ENCODE data around the gene WWOX. TPM values are rescaled to one million over a fixed set of nuclear protein-coding genes. Genes with fewer than 3 reads are reported as not detected.

Gene WWOX
- total RNA-seq, 2 experiments from 2014 or later, result 20.2 to 21.4 TPM

DNA sequence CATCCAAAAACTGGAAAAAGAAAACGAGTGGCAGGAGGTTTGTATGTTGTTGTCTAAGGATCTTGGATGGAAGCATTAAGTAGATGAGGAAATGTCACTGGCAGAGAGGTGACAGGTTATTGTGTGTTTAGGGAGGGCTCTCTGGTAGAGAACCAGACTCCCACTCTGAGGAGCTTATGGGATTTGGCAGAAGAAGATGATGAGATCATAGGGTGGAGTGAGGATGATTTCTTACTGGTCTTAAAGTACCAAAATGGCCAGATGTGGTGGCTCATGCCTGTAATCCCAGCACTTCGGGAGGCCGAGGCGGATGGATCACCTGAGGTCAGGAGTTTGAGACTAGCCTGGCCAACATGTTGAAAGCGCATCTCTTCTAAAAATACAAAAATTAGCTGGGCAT lies 9.0 kb downstream of the WWOX start:
- intact Hi-C loops (cut with micrococcal nuclease), result no loop called here
- CTCF ChIA-PET, result interaction anchor here (1.3 kb wide), 1 partner anchor 9 kb away, joined by 3 read pairs; the partner anchor contains the start of gene WWOX

DNA sequence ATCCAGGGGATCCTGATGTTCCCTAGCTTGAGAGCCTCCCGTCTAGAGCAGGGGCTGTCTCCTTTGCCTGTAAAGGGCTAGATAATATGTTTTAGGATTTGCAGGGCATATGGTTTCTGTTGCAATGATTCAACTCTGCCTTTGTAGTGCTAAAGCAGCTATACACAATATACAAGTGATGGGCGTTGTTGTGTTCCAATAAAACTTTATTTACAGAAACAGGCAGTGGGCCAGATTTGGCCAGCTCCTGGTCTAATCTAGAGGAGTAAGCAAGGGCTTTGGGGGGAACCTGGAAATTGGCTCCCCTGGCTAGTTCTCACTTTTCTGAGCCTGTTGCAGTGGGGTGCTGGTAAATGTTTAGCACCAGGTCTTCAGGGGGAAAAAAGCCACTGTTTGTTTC lies 13.8 kb downstream of the WWOX start:
- Mint-ChIP-seq H3K36me3 (ENCODE audit: low read depth) (peaks cover 27% of the 10 kb centered on the region), H3K4me3 (no peak overlapping the region), H3K27ac (no peak overlapping the region), H3K4me1 (ENCODE audit: low read depth) (no peaks in the 10 kb centered on the region), H3K27me3 (ENCODE audit: low read depth) (no peaks in the 10 kb centered on the region), H3K9me3 (no peaks in the 10 kb centered on the region)
- CTCF ChIA-PET, result interaction anchor here (1.5 kb wide), 1 partner anchor 9 kb away, joined by 9 read pairs; no protein-coding TSS in a partner anchor
- DNase-seq, result no peak
- intact Hi-C loops (cut with micrococcal nuclease), result no loop called here

More for the DNA sequence above, 9.0 kb downstream of the WWOX start:
- Mint-ChIP-seq H3K4me1 (ENCODE audit: low read depth) (peaks cover 4% of the 10 kb centered on the region), H3K4me3 (no peak overlapping the region), H3K9me3 (no peaks in the 10 kb centered on the region), H3K36me3 (ENCODE audit: low read depth) (peaks cover 15% of the 10 kb centered on the region), H3K27me3 (ENCODE audit: low read depth) (no peaks in the 10 kb centered on the region), H3K27ac (no peak overlapping the region)
- no peak for DNase-seq

DNA sequence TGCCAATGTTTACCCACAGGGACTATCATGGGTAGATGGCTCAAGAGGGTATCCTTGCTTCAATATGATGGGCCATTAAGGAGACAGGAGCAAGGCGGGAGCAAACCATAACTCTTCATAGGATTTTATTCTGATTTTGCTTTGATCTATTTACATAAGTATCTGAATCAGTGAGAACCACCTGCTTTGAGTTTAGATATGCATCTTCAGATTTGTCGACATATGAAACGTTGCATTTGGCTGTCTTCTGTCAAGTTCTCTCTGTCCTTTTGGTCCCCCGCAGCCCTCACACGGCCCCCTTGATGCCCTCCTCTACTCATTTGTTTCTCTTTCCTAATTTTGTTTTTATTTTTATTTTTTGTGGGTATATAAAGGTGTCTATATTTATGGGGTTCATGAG lies 16.2 kb downstream of the WWOX start:
- CTCF ChIA-PET, result no interaction called here
- Mint-ChIP-seq H3K4me1 (ENCODE audit: low read depth) (no peaks in the 10 kb centered on the region), H3K27ac (no peak overlapping the region), H3K27me3 (ENCODE audit: low read depth) (no peaks in the 10 kb centered on the region), H3K36me3 (ENCODE audit: low read depth) (peaks cover 22% of the 10 kb centered on the region), H3K9me3 (no peaks in the 10 kb centered on the region), H3K4me3 (no peak overlapping the region)
- no peak for DNase-seq
- intact Hi-C loops (cut with micrococcal nuclease), result no loop called here

DNA sequence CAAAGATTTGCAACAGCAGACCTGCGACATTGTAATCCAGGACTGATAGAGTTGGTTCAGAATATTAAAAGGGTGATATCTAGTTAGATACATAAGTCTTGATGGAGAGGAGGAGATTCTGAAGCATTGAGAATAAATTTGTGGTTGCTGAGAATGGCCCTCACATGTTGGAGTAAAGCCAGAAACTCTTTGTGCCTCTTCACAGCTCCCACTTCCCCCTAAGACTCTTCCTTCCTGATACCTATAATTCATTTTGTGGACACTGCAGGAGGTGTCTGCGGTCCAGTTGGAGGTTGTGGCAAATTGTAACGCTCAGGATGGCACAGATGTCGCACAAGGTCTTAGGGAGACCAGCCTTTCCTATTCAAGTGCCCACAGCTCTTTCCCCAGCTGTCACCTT lies 17.5 kb downstream of the WWOX start:
- Mint-ChIP-seq H3K4me3 (no peak overlapping the region), H3K27ac (no peak overlapping the region), H3K4me1 (ENCODE audit: low read depth) (no peaks in the 10 kb centered on the region), H3K9me3 (no peaks in the 10 kb centered on the region), H3K36me3 (ENCODE audit: low read depth) (peaks cover 22% of the 10 kb centered on the region), H3K27me3 (ENCODE audit: low read depth) (no peaks in the 10 kb centered on the region)
- DNase-seq, result no peak
- intact Hi-C loops (cut with micrococcal nuclease), result no loop called here
- CTCF ChIA-PET, result no interaction called here

DNA sequence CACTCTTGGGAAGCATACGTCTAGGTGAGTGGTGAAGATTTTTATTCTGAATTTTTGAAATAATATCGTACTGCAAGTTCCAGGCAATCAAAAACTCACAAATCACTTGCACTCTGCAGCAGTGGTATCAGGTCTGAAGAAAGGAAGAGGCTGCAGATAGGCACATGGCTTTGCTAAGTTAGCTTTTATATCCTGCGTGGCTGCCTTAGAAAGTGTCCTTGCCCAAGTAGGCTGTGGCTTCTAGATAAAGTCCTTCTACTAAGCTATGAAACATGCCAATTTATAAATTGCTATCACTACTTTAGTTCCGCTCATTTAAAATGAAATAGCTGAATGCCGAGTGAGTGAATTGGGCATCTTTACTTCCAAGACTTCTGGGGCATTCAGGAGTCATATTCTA lies 17.9 kb downstream of the WWOX start:
- no peaks in the 10 kb centered on the region for H3K4me1 Mint-ChIP-seq (ENCODE audit: low read depth)
- peaks cover 21% of the 10 kb centered on the region for H3K36me3 Mint-ChIP-seq (ENCODE audit: low read depth)
- no peak overlapping the region for H3K27ac Mint-ChIP-seq
- no peaks in the 10 kb centered on the region for H3K27me3 Mint-ChIP-seq (ENCODE audit: low read depth)
- H3K9me3 Mint-ChIP-seq, result no peaks in the 10 kb centered on the region
- CTCF ChIA-PET, result interaction anchor here (1.2 kb wide), 1 partner anchor 17 kb away, joined by 3 read pairs; no protein-coding TSS in a partner anchor
- no peak overlapping the region for H3K4me3 Mint-ChIP-seq
- no peak for DNase-seq
- intact Hi-C loops (cut with micrococcal nuclease), result no loop called here

DNA sequence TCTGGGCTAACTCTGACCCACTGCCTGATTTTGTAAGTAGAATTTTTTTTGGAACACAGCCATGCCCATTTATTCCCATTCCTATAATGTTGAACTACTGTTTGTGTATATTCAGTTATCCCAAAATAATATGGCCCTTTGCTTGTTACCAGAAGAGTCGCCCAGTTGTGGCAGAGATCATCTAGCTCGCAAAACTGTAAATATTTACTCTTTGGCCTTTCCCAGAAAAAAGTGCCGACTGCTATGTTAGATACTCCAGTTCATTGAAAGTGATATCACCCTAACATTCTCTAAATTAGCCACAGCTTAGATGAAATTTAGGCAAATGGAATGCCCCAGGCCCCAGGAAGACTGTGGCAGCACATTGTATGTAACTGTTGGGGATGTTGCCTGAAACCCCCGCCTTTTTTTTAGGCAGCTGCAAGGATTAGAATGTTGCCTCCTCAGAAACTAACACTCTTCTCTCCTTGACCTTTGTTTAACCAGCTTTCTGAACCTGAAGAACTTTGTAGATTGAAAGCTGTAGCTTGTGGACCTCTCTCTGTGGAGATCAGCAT lies 19.1 kb downstream of the WWOX start:
- Mint-ChIP-seq H3K4me3 (no peak overlapping the region), H3K4me1 (ENCODE audit: low read depth) (peaks cover 2% of the 10 kb centered on the region), H3K36me3 (ENCODE audit: low read depth) (peaks cover 15% of the 10 kb centered on the region), H3K27ac (no peak overlapping the region), H3K9me3 (no peaks in the 10 kb centered on the region), H3K27me3 (ENCODE audit: low read depth) (no peaks in the 10 kb centered on the region)
- CTCF ChIA-PET, result interaction anchor here (1.2 to 1.5 kb wide), 2 partner anchors 18 to 116 kb away, joined by 3 to 4 read pairs; no protein-coding TSS in a partner anchor
- DNase-seq, result no peak
- intact Hi-C loops (cut with micrococcal nuclease), result no loop called here

DNA sequence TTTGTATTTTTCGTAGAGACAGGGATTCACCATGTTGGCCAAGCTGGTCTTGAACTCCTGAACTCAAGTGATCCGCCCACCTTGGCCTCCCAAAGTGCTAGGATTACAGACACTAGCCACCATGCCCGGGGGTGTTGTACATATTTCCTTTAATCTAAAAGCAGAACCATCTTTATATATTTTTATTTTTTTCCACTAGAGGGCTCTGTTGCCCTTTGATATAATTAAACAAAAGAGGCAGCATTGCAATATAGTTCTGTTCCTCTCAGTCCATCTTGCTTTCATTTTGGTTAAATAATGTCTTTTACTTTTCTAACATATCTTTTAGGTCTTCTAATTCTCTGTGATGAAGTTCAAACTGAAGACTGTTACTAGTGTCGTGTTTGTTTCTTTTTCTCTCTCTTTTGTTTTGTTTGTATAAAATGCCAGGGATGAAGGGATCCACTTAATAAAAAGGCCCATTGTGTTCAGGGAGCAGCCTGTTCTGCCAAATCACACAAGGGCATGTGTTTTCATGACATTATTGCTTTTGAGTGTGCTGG lies 23.4 kb downstream of the WWOX start:
- intact Hi-C loops (cut with micrococcal nuclease), result loop anchor here (1.0 to 10.0 kb wide), 5 partner anchors 112 to 1479 kb away; partner anchors contain the start of gene MAF
- no peaks in the 10 kb centered on the region for H3K9me3 Mint-ChIP-seq
- H3K4me1 Mint-ChIP-seq (ENCODE audit: low read depth), result peaks cover 2% of the 10 kb centered on the region
- no peak overlapping the region for H3K27ac Mint-ChIP-seq
- H3K4me3 Mint-ChIP-seq, result no peak overlapping the region
- CTCF ChIA-PET, result interaction anchor here (0.6 to 1.7 kb wide), 5 partner anchors 9 to 333 kb away, joined by 3 to 9 read pairs (median 4); no protein-coding TSS in a partner anchor
- H3K27me3 Mint-ChIP-seq (ENCODE audit: low read depth), result no peaks in the 10 kb centered on the region
- H3K36me3 Mint-ChIP-seq (ENCODE audit: low read depth), result peaks cover 6% of the 10 kb centered on the region
- DNase-seq, result peak; percentile 12

DNA sequence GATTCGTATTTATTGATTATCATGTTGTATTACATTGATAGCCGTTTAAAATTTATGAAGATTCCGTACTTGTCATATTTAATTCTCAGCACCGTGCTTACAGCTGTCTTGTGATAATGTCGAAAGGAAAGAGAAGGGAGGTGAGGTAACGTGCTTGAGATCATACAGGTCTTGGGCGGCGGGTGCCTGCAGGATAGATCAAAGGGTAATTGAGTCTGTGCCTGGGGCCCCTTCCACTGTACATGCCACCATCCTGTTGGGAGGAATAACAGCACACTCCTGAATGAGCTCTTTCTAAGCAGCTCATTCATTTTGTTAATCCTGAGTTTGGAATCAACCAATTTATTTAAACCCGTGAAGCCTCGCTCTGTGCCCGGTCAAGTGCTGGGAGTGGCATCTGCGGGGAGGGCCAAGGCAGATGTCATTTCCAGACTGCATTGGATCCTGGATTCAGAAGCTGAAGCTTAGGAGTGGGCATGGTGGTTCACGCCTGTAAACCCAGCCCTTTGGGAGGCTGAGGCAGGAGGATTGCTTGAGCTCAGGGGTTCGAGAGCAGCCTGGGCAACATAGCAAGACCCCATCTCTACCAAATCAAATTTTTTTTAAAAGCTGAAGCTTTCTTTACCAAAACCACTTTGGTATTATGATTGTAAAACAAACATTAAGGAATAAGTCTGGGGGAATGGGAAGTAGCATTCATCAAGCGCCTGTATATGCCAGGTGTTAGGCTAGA lies 25.8 kb downstream of the WWOX start:
- Mint-ChIP-seq H3K9me3 (peaks cover 2% of the 10 kb centered on the region), H3K27ac (no peak overlapping the region), H3K36me3 (ENCODE audit: low read depth) (peaks cover 9% of the 10 kb centered on the region), H3K4me3 (no peak overlapping the region), H3K4me1 (ENCODE audit: low read depth) (peaks cover 2% of the 10 kb centered on the region), H3K27me3 (ENCODE audit: low read depth) (no peaks in the 10 kb centered on the region)
- no peak for DNase-seq
- intact Hi-C loops (cut with micrococcal nuclease), result loop anchor here (10.0 kb wide), 1 partner anchor 310 kb away; no protein-coding TSS in a partner anchor
- CTCF ChIA-PET, result interaction anchor here (0.7 to 1.9 kb wide), 4 partner anchors 110 to 395 kb away, joined by 3 to 6 read pairs (median 4); no protein-coding TSS in a partner anchor

DNA sequence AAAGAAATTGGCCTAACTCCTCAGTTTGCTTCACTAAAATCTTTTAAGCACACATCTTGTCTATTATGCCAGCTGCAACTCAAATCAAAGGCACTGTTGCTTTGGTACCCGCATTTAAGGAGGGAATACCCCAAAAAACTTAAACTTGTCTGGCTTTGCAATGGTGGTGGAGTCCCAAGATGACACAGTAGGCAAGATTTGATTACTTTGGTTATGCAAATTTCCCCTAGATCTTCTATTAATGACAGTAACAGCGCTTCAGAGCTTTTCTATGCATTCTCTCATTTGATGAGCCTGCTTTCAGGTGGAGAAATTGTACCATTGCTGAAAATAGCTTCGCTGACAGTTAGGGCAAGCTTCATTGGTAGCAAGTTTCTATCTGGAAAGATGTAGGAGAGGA lies 27.2 kb downstream of the WWOX start:
- Mint-ChIP-seq H3K4me3 (no peak overlapping the region), H3K9me3 (peaks cover 2% of the 10 kb centered on the region), H3K27ac (no peak overlapping the region), H3K36me3 (ENCODE audit: low read depth) (peaks cover 12% of the 10 kb centered on the region), H3K4me1 (ENCODE audit: low read depth) (peaks cover 2% of the 10 kb centered on the region), H3K27me3 (ENCODE audit: low read depth) (no peaks in the 10 kb centered on the region)
- CTCF ChIA-PET, result no interaction called here
- DNase-seq, result no peak
- intact Hi-C loops (cut with micrococcal nuclease), result loop anchor here (10.0 kb wide), 1 partner anchor 308 kb away; no protein-coding TSS in a partner anchor

DNA sequence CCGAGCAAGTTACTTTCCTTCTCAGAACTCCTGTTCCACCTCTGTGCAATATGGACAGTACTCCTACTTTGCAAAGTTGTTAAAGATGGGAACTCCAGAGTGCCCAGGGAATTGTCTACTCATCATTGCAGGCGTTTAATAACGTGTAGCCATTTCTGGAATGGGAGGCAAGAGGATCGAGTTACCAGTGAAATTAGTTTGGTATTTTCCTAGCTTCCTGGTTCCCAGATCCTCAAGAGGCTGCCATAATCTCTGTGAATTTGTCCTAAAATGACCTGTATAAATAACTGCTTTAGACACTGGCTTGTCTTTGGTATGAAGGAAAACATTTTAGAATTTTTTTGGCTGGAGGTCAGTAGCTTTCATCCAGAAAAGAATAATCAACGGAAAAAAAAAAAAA lies 27.7 kb downstream of the WWOX start:
- Mint-ChIP-seq H3K36me3 (ENCODE audit: low read depth) (peaks cover 13% of the 10 kb centered on the region), H3K27me3 (ENCODE audit: low read depth) (no peaks in the 10 kb centered on the region), H3K4me3 (no peak overlapping the region), H3K4me1 (ENCODE audit: low read depth) (peaks cover 2% of the 10 kb centered on the region), H3K9me3 (peaks cover 2% of the 10 kb centered on the region), H3K27ac (no peak overlapping the region)
- intact Hi-C loops (cut with micrococcal nuclease), result loop anchor here (10.0 kb wide), 1 partner anchor 308 kb away; no protein-coding TSS in a partner anchor
- no peak for DNase-seq
- CTCF ChIA-PET, result no interaction called here

DNA sequence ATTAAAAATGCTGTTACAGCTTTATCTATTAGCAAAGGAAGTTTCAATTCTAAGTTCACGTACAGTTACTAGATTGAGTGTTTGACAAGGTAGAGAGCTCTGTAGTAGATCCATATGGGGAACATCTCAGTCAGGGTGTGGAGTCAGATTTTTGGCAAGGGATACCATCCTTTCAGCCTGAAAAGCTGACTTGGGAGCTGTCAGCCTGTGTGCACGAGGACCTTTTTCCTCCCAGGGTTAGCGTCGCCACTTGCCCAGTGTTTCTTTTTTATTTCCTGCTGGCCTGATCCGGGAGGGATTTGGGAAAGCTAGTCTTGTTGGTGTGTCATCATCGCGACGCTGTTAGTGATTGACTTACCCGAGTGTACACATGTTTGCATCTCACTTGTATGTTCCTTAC lies 29.5 kb downstream of the WWOX start:
- CTCF ChIA-PET, result interaction anchor here (0.6 to 1.1 kb wide), 3 partner anchors 15 to 1469 kb away, joined by 3 to 4 read pairs (median 3); no protein-coding TSS in a partner anchor
- H3K9me3 Mint-ChIP-seq, result peaks cover 2% of the 10 kb centered on the region

DNA sequence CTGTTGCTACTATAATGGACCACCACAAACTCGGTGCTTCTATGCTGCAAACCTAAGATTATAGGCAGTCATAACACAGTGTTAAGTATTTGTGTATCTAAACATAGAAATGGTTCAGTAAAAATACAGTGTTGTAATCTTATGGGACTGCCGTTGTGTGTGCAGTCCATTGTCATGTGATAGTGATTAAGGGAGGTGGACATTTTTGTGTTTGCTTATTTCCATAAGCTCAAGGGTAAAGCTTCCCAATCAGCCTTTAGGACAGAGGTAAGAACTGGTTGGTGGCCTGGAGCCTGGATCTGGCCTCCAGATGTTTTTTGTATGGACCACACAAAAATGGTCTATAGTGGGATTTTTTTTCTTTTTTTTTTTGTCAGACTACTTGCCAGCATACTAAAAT lies 29.9 kb downstream of the WWOX start:
- no peak overlapping the region for H3K27ac Mint-ChIP-seq
- intact Hi-C loops (cut with micrococcal nuclease), result loop anchor here (10.0 kb wide), 1 partner anchor 305 kb away; no protein-coding TSS in a partner anchor

More for the DNA sequence above, 29.5 kb downstream of the WWOX start:
- Mint-ChIP-seq H3K4me3 (no peak overlapping the region), H3K4me1 (ENCODE audit: low read depth) (no peaks in the 10 kb centered on the region), H3K27me3 (ENCODE audit: low read depth) (no peaks in the 10 kb centered on the region), H3K36me3 (ENCODE audit: low read depth) (peaks cover 18% of the 10 kb centered on the region), H3K27ac (no peak overlapping the region)
- DNase-seq, result no peak
- intact Hi-C loops (cut with micrococcal nuclease), result loop anchor here (10.0 kb wide), 1 partner anchor 306 kb away; no protein-coding TSS in a partner anchor

More for the DNA sequence above, 29.9 kb downstream of the WWOX start:
- peaks cover 18% of the 10 kb centered on the region for H3K36me3 Mint-ChIP-seq (ENCODE audit: low read depth)
- no peak for DNase-seq
- H3K9me3 Mint-ChIP-seq, result peaks cover 2% of the 10 kb centered on the region
- H3K27me3 Mint-ChIP-seq (ENCODE audit: low read depth), result no peaks in the 10 kb centered on the region
- CTCF ChIA-PET, result interaction anchor here (1.1 kb wide), 1 partner anchor 14 kb away, joined by 3 read pairs; no protein-coding TSS in a partner anchor
- H3K4me3 Mint-ChIP-seq, result no peak overlapping the region
- no peaks in the 10 kb centered on the region for H3K4me1 Mint-ChIP-seq (ENCODE audit: low read depth)
